Fibroblast of the aortic adventitia (primary cell): Measurements from ENCODE around the gene ZNF850. TPM values are rescaled to one million over a fixed set of nuclear protein-coding genes. Genes with fewer than 3 reads are reported as not detected.
"Not testable (repeated sequence)": the region's sequence is repeated elsewhere in the genome, so short reads cannot be mapped to it uniquely, and the experiment has no call there.

Experiments
- DNase-seq: peaks from one replicate; pipeline ENCODE4 v3.0.0-alpha.2; 2010; ENCODE audit warnings: low read depth
- H3K4me3 ChIP-seq: 2 replicates; pipeline ENCODE4 v1.5.1; 2011; ENCODE audit warnings: low read depth, mild to moderate bottlenecking, control low read depth, low read length, moderate library complexity
- CTCF ChIP-seq: IDR thresholded peaks from 2 replicates; pipeline ENCODE4 v1.5.1; 2011; ENCODE audit warnings: mild to moderate bottlenecking, low read length, control low read depth, inconsistent platforms; ENCODE audit not compliant: insufficient read depth
- total RNA-seq: library from RNA; depleted of rRNA; stranded (reverse); fragments of >200 nt; gene quantifications from 2 replicates; pipeline ENCODE4 v1.2.3, GENCODE V29; 2012; ENCODE audit warnings: low replicate concordance

ZNF850 gene
- total RNA-seq, 1 donor, result 5.4 TPM

DNA sequence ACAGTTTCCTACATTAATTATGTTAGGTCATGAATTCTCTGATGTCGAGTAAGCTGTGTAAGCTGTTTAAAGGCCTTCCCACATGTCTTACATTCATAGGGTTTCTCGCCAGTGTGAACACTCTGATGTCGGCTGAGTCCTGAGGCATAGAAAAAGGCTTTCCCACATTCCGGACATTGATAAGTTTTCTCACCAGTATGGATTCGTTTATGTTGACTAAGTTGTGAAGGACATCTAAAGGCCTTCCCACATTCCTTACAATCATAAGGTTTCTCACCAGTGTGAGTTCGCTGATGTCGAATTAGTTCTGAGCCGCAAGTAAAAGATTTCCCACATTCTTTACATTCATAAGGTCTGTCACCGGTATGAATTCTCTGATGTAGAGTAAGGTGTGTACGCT, 24.9 kb downstream of the ZNF850 start:
- no peak for DNase-seq
- H3K4me3 ChIP-seq, result no peak overlapping the region
- no peak for TF ChIP-seq CTCF

DNA sequence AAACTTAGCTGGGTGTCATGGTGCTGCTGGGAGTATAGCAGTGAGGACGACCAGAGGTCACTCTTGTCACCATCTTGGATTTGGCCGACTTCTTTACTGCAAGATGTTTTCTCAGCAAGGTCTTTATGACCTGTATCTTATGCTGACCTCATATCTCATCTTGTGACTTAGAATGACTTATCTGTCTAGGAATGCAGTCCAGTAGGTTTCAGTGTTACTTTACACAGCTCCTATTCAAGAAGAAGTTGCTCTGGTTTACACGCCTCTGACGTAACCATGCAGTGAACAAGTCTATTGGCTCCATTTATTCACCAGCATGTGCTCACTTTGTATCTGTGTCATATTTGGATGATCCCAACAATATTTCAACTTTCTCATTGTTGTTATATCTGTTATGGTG, 26.7 kb downstream of the ZNF850 start:
- TF ChIP-seq CTCF, result no peak

DNA sequence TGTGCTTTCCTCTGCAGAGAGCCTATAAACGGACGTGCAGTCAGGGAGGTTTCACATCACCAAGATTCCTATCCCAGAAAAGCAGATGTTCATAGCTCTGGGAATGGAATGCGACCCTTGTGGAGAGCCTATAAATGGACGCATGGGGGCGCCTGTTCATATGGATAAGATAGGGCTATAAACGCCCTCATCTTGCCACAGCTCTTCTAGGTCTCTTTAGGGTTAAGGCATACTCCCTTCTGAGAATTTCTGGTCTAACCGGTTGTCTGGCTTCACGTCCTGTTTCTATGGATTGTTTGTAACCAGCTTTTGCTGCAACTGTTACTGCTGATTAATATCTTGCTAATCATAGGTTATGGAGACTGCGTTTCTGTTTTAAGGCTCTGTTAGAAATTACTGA, 36.4 kb downstream of the ZNF850 start:
- H3K4me3 ChIP-seq, result not testable (repeated sequence)

More for the DNA sequence above, 26.7 kb downstream of the ZNF850 start:
- DNase-seq, result no peak
- H3K4me3 ChIP-seq, result no peak overlapping the region

DNA sequence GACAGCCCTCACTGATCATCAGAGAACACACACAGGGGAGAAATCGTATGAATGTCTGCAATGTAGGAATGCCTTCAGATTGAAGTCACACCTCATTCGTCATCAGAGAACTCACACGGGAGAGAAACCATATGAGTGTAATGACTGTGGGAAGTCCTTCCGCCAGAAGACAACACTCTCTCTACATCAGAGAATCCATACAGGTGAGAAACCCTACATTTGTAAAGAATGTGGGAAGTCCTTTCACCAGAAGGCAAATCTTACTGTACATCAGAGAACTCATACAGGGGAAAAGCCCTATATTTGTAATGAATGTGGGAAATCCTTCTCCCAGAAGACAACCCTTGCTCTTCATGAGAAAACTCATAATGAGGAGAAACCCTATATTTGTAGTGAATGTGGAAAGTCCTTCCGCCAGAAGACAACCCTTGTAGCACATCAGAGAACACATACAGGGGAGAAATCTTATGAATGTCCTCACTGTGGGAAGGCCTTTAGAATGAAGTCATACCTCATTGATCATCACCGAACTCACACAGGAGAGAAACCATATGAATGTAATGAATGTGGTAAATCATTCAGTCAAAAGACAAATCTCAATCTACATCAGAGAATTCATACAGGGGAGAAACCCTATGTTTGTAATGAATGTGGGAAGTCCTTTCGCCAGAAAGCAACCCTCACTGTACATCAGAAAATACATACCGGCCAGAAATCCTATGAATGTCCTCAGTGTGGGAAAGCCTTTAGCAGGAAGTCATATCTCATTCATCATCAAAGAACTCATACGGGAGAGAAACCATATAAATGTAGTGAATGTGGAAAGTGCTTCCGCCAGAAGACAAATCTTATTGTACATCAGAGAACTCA, 52.7 kb downstream of the ZNF850 start:
- TF ChIP-seq CTCF, result no peak
- peak; percentile 10 for DNase-seq
- H3K4me3 ChIP-seq, result no peak overlapping the region

More for the DNA sequence above, 36.4 kb downstream of the ZNF850 start:
- not testable (repeated sequence) for DNase-seq

GRCh38 chr19:36709423-36709822, 63.2 kb downstream of the ZNF850 start:
- no peak for DNase-seq
- no peak overlapping the region for H3K4me3 ChIP-seq
- no peak for TF ChIP-seq CTCF

DNA sequence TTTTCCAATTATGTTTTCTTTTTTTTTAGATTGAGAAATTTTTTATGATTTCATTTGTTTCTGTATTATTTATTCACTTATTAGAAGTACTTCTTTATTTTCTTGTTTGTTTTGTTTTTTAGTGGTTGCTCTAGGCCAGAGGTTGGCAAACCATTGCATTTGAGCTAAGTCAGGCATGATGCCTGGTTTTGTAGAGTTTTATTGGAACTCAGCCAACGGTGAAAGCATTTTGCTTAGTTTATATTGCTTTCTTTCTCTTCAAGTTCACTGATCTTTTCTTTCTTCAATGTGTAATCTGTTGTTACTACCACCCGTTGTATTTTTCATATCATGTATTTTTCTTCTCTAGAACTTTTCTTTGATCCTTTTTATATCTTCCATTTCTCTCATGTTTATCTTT, 65.5 kb downstream of the ZNF850 start:
- no peak overlapping the region for H3K4me3 ChIP-seq
- DNase-seq, result no peak
- no peak for TF ChIP-seq CTCF

DNA sequence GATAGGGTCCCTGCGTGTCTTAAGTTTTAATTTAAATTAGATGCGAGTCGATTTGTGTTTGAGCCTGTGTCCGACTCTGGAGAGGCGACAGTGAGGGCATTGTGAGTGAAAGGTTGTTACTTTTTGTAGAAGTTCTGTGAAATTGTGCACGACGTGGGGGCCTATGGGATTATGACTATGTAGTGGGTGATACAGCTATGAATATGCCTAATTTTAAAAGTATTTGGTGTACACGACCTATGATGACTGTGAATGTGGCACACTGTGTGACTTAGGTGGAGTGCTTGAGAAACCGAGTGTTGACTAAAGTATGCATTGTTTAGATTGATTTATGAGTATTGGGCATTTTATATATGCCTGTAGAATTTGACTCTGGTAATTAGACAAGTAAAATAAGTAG, 84.5 kb downstream of the ZNF850 start:
- no peak for DNase-seq
- peak overlapping the region; percentile 98 for H3K4me3 ChIP-seq
- TF ChIP-seq CTCF, result no peak
